Measurements from ENCODE around the gene TMEM167B. TPM values are rescaled to one million over a fixed set of nuclear protein-coding genes. Genes with fewer than 3 reads are reported as not detected.
A peak's percentile ranks its signal among the peaks of the same experiment; 100 is the strongest.

Gene TMEM167B
- total and polyA plus RNA-seq, 2 experiments from 2014 or later, result 27.7 to 35.6 TPM

DNA sequence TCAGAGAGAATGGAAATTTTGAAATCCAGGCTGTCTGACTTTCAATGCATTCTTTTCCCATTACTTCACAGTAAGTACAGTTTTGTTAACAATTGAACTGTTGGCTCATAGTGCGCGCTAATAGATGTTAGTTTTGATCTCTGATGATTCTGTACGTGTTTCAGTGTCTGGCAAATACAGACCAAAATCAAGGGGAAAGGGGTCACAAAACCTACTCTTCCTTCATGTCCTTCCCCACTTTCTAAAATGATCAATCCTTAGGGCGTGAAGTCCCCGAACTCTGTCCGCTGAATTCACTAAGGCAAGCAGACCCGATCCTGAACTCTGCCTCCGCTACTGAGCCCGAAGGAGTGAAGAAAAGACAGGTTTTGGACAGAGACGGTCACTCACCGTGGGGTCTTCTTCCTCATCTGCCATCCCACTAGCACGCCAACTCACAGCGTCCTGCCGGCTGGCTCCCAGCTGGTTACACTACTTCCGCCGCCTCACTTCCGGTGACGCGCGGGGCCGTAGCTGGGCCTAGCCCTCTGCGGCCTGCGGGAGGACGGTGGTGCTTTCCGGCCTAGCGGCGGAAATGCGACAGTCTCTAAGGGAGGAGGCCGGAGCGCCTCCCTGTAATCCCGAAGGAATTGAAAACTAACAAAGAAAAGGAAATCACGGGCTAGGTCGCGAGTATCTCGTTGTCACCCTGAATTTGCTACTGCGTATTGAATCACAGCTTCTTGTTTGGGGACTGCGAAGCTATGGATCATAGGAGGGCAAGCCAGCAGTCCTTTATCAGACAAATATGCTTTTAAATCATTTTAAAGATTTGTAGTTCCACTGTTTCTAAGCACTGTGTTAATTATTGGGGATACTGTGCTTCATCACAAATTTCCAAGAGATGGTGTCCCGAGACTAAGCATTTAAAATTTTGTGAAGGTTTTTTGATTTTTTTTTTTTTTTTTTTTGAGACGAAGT, 14.8 kb upstream of the TMEM167B start, which contains the start of gene TAF13:
TAF13 (minus strand) TSS at position 473 of the 960 bp plus-strand sequence; CDS start at position 417, 56 bp downstream.
- no peaks in the 10 kb centered on the region; the same call in 1 of the 2 replicates for H4K20me1 ChIP-seq (ENCODE audit: insufficient read depth)
- in situ Hi-C loops (cut with MboI), result no loop called here
- peak within 1 kb of the TSS; percentile 98 for H3K9ac ChIP-seq
- peak within 1 kb of the TSS; percentile 98 for H3K4me2 ChIP-seq (ENCODE audit: unreplicated experiment)
- WGBS, 2 experiments (ENCODE audit: low coverage in 1 of 2, low lambda C conversion rate in 2 of 2, missing lambda C conversion rate in 2 of 2), result 5 to 6% methylated on average over 36 to 39 of the region's 39 CpGs
- no peaks in the 10 kb centered on the region for H3K36me3 ChIP-seq (ENCODE audit: low read depth)
- peak; percentile 99 for DNase-seq
- H3K4me3 ChIP-seq, result peak within 1 kb of the TSS; percentile 95
- H3K9me3 ChIP-seq (ENCODE audit: low read depth), result no peaks in the 10 kb centered on the region
- peak within 1 kb of the TSS; percentile 98 for H3K27ac ChIP-seq
- no peaks in the 10 kb centered on the region for H3K9me2 ChIP-seq (ENCODE audit: insufficient read depth)
- peaks cover 20% of the 10 kb centered on the region for H3K4me1 ChIP-seq (ENCODE audit: insufficient read depth)
- H3K79me2 ChIP-seq (ENCODE audit: insufficient read depth), result peaks cover 47% of the 10 kb centered on the region
- no peaks in the 10 kb centered on the region for H3K27me3 ChIP-seq (replicated peaks; ENCODE audit: insufficient read depth)
- H2AFZ ChIP-seq, result peak within 1 kb of the TSS; percentile 93
- H3F3A ChIP-seq (ENCODE audit: insufficient read depth), result peaks cover 26% of the 10 kb centered on the region
- TF ChIP-seq EZH2phosphoT487 (IDR thresholded peaks at IDR 0.05; ENCODE audit: insufficient read depth, low read depth) (no peak), EZH2 (IDR thresholded peaks at IDR 0.05; ENCODE audit: insufficient read depth, poor library complexity, severe bottlenecking) (no peak)

DNA sequence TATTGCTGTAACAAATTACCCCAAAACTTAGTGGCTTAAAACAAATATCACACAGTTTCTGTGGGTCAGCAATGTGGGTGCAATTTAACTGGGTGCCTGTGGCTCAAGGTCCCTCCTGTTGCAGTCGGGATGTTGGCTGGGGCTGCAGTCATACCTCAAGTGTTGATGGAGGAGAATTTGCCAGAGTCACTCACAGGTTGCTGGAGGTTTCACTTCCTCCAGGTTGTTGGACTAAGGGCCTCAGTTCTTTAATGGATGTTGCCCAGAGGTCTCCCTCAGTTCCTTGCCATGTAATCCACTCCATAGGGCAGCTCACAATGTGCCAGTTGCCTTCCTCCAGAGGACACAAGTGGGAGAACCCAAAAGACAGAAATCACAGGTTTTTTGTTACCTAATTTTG, 12.2 kb upstream of the TMEM167B start:
- TF ChIP-seq EZH2 (IDR thresholded peaks at IDR 0.05; ENCODE audit: insufficient read depth, poor library complexity, severe bottlenecking), result no peak
- no peak for TF ChIP-seq EZH2phosphoT487 (IDR thresholded peaks at IDR 0.05; ENCODE audit: insufficient read depth, low read depth)
- peaks cover 20% of the 10 kb centered on the region for H3K4me1 ChIP-seq (ENCODE audit: insufficient read depth)
- no peak overlapping the region for H3K27ac ChIP-seq
- peaks cover 28% of the 10 kb centered on the region for H3F3A ChIP-seq (ENCODE audit: insufficient read depth)
- WGBS, 2 experiments (ENCODE audit: low coverage in 1 of 2, low lambda C conversion rate in 2 of 2, missing lambda C conversion rate in 2 of 2), result 100% methylated on average over 1 of the region's 1 CpG
- DNase-seq, result no peak
- H3K27me3 ChIP-seq (replicated peaks; ENCODE audit: insufficient read depth), result no peaks in the 10 kb centered on the region
- no peaks in the 10 kb centered on the region for H4K20me1 ChIP-seq (ENCODE audit: insufficient read depth)
- no peak overlapping the region for H3K9ac ChIP-seq
- no peak overlapping the region for H3K4me2 ChIP-seq (ENCODE audit: unreplicated experiment)
- no peaks in the 10 kb centered on the region for H3K36me3 ChIP-seq (ENCODE audit: low read depth)
- in situ Hi-C loops (cut with MboI), result no loop called here
- H3K79me2 ChIP-seq (ENCODE audit: insufficient read depth), result peaks cover 24% of the 10 kb centered on the region
- H3K4me3 ChIP-seq, result no peak overlapping the region
- no peak overlapping the region for H2AFZ ChIP-seq
- no peaks in the 10 kb centered on the region for H3K9me3 ChIP-seq (ENCODE audit: low read depth)
- no peaks in the 10 kb centered on the region for H3K9me2 ChIP-seq (ENCODE audit: insufficient read depth)

DNA sequence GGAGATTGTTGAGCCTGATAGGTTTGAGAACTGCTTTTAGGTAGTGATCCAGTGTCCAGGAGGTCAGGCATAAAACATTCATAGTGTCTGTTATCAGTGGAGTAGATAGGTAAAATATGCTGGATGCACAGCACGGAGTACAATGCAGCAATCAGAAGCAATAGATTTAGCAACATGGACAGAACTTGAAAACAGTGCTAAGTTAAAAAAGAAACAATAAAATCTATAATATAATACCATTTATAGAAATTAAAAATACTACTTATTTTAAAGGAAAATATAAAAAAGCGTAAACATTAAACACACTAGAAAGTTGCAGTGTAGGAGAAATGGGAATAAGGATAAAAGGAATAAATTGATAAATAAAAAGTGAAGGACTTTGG, 11.3 kb upstream of the TMEM167B start:
- H3K36me3 ChIP-seq (ENCODE audit: low read depth), result no peaks in the 10 kb centered on the region
- H3K27me3 ChIP-seq (replicated peaks; ENCODE audit: insufficient read depth), result no peaks in the 10 kb centered on the region
- H2AFZ ChIP-seq, result peak overlapping the region; percentile 99
- no peaks in the 10 kb centered on the region for H4K20me1 ChIP-seq (ENCODE audit: insufficient read depth)
- H3K9me2 ChIP-seq (ENCODE audit: insufficient read depth), result no peaks in the 10 kb centered on the region
- H3K4me2 ChIP-seq (ENCODE audit: unreplicated experiment), result peak overlapping the region; percentile 78
- no peaks in the 10 kb centered on the region for H3K9me3 ChIP-seq (ENCODE audit: low read depth)
- peak overlapping the region; percentile 82 for H3K9ac ChIP-seq
- in situ Hi-C loops (cut with MboI), result no loop called here
- no peak for DNase-seq
- no peak for TF ChIP-seq EZH2phosphoT487 (IDR thresholded peaks at IDR 0.05; ENCODE audit: insufficient read depth, low read depth)
- TF ChIP-seq EZH2 (IDR thresholded peaks at IDR 0.05; ENCODE audit: insufficient read depth, poor library complexity, severe bottlenecking), result no peak
- H3K27ac ChIP-seq, result peak overlapping the region; percentile 96
- peaks cover 20% of the 10 kb centered on the region for H3K4me1 ChIP-seq (ENCODE audit: insufficient read depth)
- peaks cover 28% of the 10 kb centered on the region for H3F3A ChIP-seq (ENCODE audit: insufficient read depth)
- peaks cover 15% of the 10 kb centered on the region for H3K79me2 ChIP-seq (ENCODE audit: insufficient read depth)
- 78 to 85% methylated on average over 2 of the region's 2 CpGs for whole genome bisulfite sequencing, 2 experiments (ENCODE audit: low coverage in 1 of 2, low lambda C conversion rate in 2 of 2, missing lambda C conversion rate in 2 of 2)
- peak overlapping the region; percentile 61 for H3K4me3 ChIP-seq

DNA sequence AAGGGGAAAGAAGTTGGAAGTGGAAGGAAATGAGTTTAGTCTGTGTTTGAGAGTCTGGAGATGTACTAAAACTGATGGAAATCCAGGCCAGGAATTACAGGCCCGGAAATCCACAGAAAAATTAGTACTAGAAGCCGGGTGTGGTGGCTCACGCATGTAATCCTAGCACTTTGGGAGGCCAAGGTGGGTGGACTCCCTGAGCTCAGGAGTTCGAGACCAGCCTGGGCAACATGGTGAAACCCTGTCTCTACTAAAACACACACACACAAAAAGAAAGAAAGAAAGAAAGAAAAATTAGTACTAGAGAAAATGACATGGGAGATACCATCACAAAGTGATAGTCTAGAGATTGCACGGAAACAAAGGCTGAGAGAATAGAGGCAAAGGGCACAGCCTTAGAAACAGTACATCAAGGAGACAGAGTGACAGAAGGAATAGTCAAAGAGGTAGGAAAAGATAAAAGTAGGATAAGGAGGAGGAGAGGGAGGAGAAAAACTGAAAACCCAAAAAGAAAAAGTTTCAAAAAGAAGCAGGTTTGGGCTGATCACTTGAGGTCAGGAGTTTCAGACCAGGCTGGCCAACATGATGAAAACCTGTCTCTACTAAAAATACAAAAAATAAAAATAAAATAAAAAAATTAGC, 10.0 kb upstream of the TMEM167B start:
- no peak for TF ChIP-seq EZH2phosphoT487 (IDR thresholded peaks at IDR 0.05; ENCODE audit: insufficient read depth, low read depth)
- TF ChIP-seq EZH2 (IDR thresholded peaks at IDR 0.05; ENCODE audit: insufficient read depth, poor library complexity, severe bottlenecking), result no peak
- H4K20me1 ChIP-seq (ENCODE audit: insufficient read depth), result no peaks in the 10 kb centered on the region
- H2AFZ ChIP-seq, result peak overlapping the region; percentile 99
- 45 to 49% methylated on average over 5 of the region's 5 CpGs for WGBS, 2 experiments (ENCODE audit: low coverage in 1 of 2, low lambda C conversion rate in 2 of 2, missing lambda C conversion rate in 2 of 2)
- no peaks in the 10 kb centered on the region for H3K36me3 ChIP-seq (ENCODE audit: low read depth)
- H3K9me3 ChIP-seq (ENCODE audit: low read depth), result no peaks in the 10 kb centered on the region
- H3K79me2 ChIP-seq (ENCODE audit: insufficient read depth), result peaks cover 2% of the 10 kb centered on the region
- H3K9ac ChIP-seq, result peak overlapping the region; percentile 82
- H3K27me3 ChIP-seq (replicated peaks; ENCODE audit: insufficient read depth), result no peaks in the 10 kb centered on the region
- H3K4me2 ChIP-seq (ENCODE audit: unreplicated experiment), result peak overlapping the region; percentile 78
- H3K27ac ChIP-seq, result peak overlapping the region; percentile 96
- H3K4me1 ChIP-seq (ENCODE audit: insufficient read depth), result peaks cover 20% of the 10 kb centered on the region
- no peaks in the 10 kb centered on the region for H3K9me2 ChIP-seq (ENCODE audit: insufficient read depth)
- in situ Hi-C loops (cut with MboI), result no loop called here
- peaks cover 18% of the 10 kb centered on the region for H3F3A ChIP-seq (ENCODE audit: insufficient read depth)
- peak overlapping the region; percentile 61 for H3K4me3 ChIP-seq
- DNase-seq, result no peak

Measured in GM23248 (cell line).